Epidermal melanocyte (primary cell): ENCODE data around the gene ZNF598.

ENCODE experiments used
- DNase-seq: peaks from one replicate; pipeline ENCODE4 v3.0.0; 2011; ENCODE audit warnings: low spot score; ENCODE audit not compliant: insufficient read length

ZNF598 gene

GRCh38 chr16:1991948-1992703, 17.5 kb downstream of the ZNF598 start:
- peak; percentile 98 for DNase-seq

DNA sequence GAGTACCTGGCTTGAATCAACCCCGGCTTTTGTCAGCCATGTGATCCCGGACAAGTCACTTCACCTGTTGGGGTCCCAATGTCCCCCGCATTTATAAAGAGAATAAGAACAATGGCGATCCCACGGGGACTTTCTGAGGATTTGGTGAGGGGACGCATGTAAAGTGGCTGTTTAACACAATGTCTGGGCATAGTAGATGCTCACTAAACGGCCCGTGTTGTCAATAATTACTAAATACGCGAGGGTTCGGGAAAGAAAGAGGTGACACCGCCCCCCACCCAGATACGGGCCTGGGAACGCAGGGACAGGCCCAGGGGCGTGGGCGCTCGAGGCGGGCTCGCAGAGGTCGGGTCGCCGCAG, 18.1 kb downstream of the ZNF598 start:
- DNase-seq: no peak

DNA sequence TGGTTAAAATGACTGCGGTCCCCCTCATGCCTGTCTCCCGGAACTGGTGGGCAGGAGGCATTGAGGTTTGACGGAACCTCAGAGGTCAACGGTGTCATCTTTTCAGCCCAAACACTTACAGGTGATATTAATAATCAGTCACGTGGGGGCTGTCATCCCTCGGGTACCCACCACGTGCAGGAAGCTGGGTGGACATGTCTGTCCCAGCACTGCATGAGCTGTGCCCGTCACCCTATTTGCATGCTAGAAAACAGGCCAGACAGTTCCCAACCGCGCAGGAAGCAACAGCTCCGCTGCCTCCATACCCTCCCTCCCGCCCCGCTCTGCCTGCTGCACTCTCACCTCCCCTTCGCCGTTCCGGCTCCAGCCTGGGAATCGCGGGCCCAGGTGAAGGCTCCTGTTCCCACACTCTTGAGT, 18.5 kb downstream of the ZNF598 start:
- DNase-seq: no peak

GRCh38 chr16:1990351-1991134, 19.1 kb downstream of the ZNF598 start:
- DNase-seq: no peak

- no peak for DNase-seq
Measured at GRCh38 chr16:1990101-1990350, 19.6 kb downstream of the ZNF598 start.

DNA sequence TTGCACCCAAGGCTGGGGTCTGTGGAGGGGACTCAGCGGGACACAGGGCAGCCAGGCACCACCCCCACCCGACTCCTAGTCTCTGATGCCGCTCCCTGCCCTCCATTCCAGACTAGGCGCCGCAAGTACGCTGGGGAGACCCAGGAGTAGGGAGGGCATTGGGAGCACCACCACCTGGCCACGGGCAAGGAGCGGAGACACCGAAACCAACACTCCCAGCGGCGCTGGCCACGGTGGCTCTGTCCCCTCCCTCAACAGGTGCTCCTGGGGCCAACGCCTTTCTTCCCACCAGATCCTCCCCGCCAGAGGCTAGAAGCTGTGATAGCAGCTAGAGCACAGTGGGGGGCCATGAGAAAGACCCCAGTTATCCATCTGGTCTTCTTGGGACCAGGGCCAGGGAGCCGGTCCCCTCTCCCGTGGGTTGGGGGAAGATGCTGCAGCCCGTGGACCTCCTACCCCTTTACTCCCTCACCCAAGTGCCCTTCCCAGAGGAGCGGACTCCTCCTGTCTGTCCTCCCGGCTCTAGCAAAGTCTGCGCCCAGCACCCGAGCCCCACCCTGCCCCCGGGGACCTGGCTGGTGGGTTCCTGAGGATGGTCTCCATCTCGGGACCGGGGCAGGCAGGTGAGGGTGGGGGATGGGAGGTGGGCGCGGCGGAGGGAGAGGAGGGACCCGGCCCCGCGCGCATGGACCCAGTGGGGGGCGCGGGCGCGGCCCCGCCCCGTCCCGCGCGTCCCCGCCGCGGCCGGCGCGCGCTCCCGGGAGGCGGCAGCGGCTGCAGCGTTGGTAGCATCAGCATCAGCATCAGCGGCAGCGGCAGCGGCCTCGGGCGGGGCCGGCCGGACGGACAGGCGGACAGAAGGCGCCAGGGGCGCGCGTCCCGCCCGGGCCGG, 20.2 kb downstream of the ZNF598 start, which contains the start of gene SYNGR3:
SYNGR3 (plus strand) TSS at position 762 of the 892 bp plus-strand sequence. CDS start 133 bp downstream, outside the sequence.
- no peak for DNase-seq

DNA sequence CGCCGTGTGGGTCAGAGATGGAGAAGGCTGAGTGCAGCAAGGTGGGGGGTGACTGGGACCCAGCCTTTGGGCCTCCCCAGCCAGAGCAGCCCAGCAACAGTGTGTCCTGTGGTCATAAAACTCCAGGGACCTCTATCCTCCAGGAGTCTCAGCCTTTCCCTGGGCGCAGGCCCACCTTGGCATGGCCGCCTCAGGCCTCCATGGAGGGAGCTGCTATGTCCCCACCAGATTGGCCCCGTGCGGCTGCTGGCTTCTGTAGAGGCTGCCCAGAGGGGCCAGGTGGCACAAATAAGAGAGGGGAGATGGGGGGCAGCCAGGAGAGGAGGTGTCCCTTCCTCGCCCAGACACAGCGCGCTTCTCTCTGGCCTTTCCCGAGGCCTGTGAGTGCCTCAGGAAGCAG, 22.4 kb downstream of the ZNF598 start:
- no peak for DNase-seq

DNA sequence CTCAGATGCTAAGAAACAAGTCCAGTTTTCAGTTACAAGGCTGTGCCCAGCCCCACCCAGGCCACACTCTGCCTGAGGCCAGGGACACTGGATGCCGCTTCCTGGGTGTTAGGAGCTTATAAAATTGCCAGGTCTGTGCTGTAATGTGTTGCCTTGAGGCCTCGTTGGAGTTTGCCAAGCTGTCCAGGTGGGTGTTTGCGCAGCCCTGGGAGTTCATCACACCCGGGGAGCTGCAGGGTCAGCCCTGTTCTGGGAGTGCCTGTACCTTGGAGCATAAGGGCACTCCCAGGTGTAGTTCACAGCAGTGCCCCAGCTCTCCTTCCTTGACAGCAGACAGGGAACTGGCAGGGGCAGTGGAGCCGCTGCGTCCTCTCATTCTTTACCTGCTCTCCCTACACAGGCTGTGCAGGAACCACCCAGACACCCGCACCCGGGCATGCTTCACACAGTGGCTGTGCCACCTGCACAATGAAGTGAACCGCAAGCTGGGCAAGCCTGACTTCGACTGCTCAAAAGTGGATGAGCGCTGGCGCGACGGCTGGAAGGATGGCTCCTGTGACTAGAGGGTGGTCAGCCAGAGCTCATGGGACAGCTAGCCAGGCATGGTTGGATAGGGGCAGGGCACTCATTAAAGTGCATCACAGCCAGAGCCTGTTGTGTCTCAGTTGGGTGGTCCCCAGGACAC, 24.0 kb downstream of the ZNF598 start:
- DNase-seq: no peak

DNA sequence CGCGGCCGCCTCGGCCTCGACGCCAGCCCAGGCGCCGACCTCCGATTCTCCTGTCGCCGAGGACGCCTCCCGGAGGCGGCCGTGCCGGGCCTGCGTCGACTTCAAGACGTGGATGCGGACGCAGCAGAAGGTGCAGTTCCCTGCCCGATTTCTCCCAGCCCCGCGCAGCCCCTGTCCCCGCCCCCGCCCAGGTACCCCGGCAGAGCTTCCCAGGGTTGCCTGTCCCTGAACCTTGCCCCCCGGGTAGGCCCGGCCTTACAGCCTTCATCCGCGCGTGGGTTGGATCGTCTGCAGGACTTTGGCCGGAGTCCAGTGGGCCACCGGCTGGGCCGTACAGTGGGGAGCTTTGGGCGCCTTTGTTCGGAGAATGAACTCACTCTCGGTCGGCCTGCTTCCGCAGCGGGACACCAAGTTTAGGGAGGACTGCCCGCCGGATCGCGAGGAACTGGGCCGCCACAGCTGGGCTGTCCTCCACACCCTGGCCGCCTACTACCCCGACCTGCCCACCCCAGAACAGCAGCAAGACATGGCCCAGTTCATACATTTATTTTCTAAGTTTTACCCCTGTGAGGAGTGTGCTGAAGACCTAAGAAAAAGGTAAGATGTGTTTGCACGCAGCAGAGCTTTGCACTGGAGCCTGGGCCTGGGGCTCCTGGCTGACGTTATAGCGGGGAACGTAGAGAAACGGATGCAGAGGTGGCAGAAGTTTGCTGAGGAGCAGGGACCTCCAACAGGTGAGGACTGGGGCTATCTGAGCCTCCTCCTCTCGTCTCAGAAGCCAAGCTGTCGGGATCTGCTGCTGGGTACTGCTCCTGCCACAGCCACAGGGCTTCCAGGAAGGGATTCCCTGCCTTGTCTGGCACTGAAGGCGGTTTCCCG, 25.0 kb downstream of the ZNF598 start:
- DNase-seq: no peak

DNA sequence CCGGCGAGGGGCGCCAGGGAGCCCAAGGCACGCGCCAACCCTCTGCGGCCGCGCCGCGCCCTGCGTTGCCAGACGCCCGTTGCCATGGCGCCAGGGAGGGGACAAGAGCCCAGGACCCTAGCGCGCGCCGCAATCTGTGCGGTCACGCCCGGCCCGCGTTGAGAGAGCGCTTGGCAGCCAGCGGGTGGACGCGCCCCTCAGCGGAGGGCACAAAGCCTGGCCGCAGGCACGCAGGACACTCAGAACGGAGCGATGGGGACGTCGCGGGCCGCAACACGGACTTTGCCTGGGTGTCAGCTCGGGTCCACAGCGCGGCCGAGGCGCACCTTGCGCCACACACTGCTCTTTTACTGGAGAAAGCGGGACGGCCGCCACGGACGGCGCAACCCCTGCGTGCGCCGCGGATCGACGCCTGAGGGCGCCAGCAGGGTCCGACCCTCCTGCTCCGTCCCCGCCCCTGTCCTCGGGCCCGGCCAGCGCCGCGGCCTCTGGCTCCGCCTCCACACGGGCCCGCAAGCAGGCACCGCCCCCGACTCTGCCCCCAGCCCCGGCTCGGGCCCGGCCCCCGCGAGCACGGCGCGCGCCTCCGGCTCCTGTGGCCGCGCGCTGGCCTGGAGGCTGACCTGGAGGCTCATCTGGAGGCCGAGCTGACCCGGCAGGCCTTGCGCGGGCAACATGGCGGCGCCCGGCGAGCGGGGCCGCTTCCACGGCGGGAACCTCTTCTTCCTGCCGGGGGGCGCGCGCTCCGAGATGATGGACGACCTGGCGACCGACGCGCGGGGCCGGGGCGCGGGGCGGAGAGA, 25.9 kb downstream of the ZNF598 start, which contains the start of gene GFER:
GFER (plus strand) TSS at position 650 of the 803 bp plus-strand sequence; CDS start at position 676, 26 bp downstream.
- peak; percentile 99 for DNase-seq

DNA sequence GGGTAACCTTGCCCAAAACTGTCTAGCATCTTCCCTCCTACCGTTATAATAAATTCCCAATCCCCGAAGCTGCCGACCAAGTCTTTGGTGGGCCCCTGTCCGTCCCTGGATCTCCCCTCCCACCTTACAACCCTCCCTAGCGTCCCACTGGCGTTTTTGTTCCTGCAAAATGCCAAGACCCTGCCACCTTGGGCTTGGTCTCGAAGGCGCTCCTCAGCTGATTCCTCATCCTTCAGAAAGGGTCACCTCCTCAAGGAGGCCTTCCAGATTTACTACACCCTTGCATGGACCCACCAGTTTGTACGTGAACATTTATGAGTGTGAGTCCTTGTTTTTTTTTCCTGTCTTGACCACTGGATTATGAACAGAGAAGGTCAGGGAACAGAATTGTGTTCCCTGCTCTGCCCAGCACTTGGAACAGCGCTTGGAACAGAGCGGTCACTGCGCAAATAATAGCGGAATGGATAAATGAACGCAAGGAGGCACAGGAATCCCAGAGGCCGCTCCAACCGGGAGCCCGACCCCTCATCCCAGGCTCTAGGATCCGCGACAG, 26.6 kb downstream of the ZNF598 start:
- no peak for DNase-seq

DNA sequence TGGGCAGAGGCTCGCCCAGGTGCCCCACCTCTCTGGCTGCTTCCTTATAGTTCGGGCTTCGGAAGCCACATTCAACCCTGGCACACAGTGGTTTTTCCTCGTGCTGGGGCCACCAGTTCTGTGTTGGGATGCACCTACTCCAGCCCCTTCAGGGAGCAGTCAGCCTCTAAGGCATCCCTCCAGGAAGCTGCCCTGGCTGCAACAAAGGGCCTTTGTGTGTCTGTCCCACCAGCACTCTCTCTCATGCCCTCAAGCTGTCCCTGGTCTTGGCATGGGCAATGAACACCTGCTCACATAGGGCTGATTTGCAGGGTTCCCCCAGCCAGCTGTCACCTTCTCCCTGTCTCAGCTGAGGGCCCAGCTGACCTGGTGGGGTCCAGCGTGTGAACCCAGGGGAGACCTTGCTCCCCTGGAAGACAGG, 27.6 kb downstream of the ZNF598 start:
- DNase-seq: no peak

DNA sequence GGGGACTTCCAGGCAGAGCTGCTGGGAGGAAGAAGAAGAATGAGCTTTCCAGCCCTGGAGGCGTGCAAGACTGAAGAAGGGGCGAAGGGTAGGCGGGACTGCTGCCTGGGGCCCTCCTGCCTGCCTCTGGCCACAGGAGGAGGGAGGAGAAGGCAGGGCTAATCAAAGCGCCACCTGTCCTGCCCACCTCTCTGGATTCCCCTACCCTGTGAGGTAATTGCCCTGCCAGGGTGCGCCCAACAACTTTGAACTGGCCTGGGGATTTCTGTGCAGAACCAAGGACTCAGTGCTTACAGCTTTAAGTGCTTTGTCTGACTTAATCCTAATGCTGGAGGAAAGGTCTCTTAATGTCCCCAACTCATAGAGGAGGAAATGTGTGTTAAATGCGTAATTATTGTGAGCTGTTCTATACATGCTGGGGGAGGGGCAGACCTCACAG, 28.2 kb downstream of the ZNF598 start, which contains the start of gene NOXO1:
NOXO1 (minus strand) TSS at position 72 of the 439 bp plus-strand sequence. CDS start 290 bp downstream, outside the sequence.
- DNase-seq: no peak

- DNase-seq: no peak
Measured at GRCh38 chr16:1980770-1981087, 28.9 kb downstream of the ZNF598 start.

- DNase-seq: no peak
Measured at GRCh38 chr16:1980030-1980769, 29.4 kb downstream of the ZNF598 start.

GRCh38 chr16:1979271-1980029, 30.2 kb downstream of the ZNF598 start:
- no peak for DNase-seq

DNA sequence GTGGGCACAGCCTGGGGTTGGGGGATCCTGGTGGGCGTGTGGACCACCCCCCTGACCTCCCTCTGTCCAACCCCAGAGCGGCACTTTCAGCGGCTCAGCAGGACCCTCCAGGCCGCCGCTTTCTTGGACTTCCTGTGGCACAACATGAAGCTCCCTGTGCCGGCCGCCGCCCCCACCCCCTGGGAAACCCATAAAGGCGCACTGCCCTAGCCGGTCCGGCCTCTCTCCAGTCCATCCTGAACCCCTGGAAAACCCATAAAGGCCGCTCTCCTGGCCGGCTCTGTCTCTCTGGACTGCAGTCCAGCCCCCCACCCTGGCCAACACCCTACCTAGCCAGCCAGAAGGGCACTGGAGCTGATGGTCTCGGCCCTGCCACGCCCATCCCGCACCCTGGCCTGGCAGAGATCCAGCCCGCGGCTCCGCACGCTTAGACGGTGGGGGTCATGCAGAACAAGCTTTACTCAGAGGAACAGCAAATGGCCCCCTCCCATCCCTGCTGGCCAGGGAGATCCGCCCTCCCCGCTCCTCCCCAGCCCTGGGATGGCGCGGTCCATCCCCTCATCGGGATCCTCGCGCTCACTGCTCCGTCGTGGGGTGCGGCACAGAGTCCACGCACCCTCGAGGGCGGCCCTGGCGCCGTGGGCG, 31.0 kb downstream of the ZNF598 start:
- no peak for DNase-seq
